Breast epithelium (tissue), 4 donors: ENCODE measurements around the gene GOLGA8B. TPM values are rescaled to one million over a fixed set of nuclear protein-coding genes. Genes with fewer than 3 reads are reported as not detected.

ENCODE experiments used
- DNase-seq, 2 donors: peaks; one replicate each; pipeline ENCODE4 v3.0.0-alpha.2; 2019; ENCODE audit warnings: low spot score in 2 of 2
- H3K27ac ChIP-seq, 2 donors: fragments of 200-600 bp; sonication (generic) in 1 of 2; one replicate each; pipeline ENCODE4 v1.5.1; 2016 to 2019; ENCODE audit warnings: mild to moderate bottlenecking in 1 of 2
- H3K27me3 ChIP-seq, 2 donors: fragments of 200-600 bp; sonication (generic) in 1 of 2; one replicate each; pipeline versions ENCODE4 v1.5.1 to v1.6.0; 2017 to 2019; ENCODE audit warnings: control low read depth in 1 of 2, mild to moderate bottlenecking in 1 of 2
- H3K36me3 ChIP-seq: fragments of 200-600 bp; one replicate; pipeline ENCODE4 v1.5.1; 2019
- H3K4me1 ChIP-seq, 2 donors: fragments of 200-600 bp; sonication (generic); one replicate each; pipeline ENCODE4 v1.5.1; 2016 to 2019; ENCODE audit warnings: control low read depth in 1 of 2
- H3K4me3 ChIP-seq, 3 donors: fragments of 200-600 bp; sonication (generic); 1 replicate in 2 of 3; 2 replicates in 1 of 3; pipeline ENCODE4 v1.5.1; 2016 to 2019; ENCODE audit warnings: mild to moderate bottlenecking in 3 of 3, moderate library complexity in 2 of 3
- H3K9me3 ChIP-seq, 2 donors: fragments of 200-600 bp; sonication (generic) in 1 of 2; one replicate each; pipeline ENCODE4 v1.5.1; 2016 to 2019; ENCODE audit warnings: control low read depth in 1 of 2
- POLR2A ChIP-seq: fragments of 450-650 bp; IDR thresholded peaks from one replicate; pipeline ENCODE4 v1.6.1; 2016; ENCODE audit warnings: antibody characterized with exemption, mild to moderate bottlenecking, moderate library complexity
- POLR2AphosphoS5 ChIP-seq, 3 donors: sonication (generic); formaldehyde crosslinking; IDR thresholded peaks; one replicate each; pipeline ENCODE4 v1.6.1; 2017; ENCODE audit warnings: antibody characterized with exemption in 3 of 3
- intact Hi-C: fragments of 100-400 bp; cut with DNase I; formaldehyde crosslinking; loops from one replicate; pipeline ENCODE4 v1.15.1; 2023; ENCODE audit warnings: low total_unique reads
- total RNA-seq, 3 donors: library from RNA; depleted of rRNA; stranded (reverse); fragments of >200 nt; gene quantifications; one replicate each; pipeline ENCODE4 v1.1.0, GENCODE V29; 2016
- TF ChIP-seq, protein P1 (sequence below), 3 donors: fragments of 450-650 bp; IDR thresholded peaks; one replicate each; pipeline ENCODE4 v1.5.1; 2016 to 2017; ENCODE audit warnings: antibody characterized with exemption in 3 of 3, mild to moderate bottlenecking in 3 of 3, moderate library complexity in 3 of 3

Gene GOLGA8B
- total RNA-seq, 3 donors from 2014 or later: 94.4 to 180 (median 131) TPM

GRCh38 chr15:34620814-34621213 lies 37.4 kb upstream of the GOLGA8B start:
- no peaks in the 10 kb centered on the region for H3K9me3 ChIP-seq
- no peak for TF ChIP-seq POLR2AphosphoS5 (IDR thresholded peaks at IDR 0.05)
- TF ChIP-seq, protein P1, sequence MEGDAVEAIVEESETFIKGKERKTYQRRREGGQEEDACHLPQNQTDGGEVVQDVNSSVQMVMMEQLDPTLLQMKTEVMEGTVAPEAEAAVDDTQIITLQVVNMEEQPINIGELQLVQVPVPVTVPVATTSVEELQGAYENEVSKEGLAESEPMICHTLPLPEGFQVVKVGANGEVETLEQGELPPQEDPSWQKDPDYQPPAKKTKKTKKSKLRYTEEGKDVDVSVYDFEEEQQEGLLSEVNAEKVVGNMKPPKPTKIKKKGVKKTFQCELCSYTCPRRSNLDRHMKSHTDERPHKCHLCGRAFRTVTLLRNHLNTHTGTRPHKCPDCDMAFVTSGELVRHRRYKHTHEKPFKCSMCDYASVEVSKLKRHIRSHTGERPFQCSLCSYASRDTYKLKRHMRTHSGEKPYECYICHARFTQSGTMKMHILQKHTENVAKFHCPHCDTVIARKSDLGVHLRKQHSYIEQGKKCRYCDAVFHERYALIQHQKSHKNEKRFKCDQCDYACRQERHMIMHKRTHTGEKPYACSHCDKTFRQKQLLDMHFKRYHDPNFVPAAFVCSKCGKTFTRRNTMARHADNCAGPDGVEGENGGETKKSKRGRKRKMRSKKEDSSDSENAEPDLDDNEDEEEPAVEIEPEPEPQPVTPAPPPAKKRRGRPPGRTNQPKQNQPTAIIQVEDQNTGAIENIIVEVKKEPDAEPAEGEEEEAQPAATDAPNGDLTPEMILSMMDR (IDR thresholded peaks at IDR 0.05): no peak
- TF ChIP-seq POLR2A: no peak
- H3K27ac ChIP-seq: no peak overlapping the region
- H3K4me3 ChIP-seq: no peak overlapping the region
- no peaks in the 10 kb centered on the region for H3K36me3 ChIP-seq
- no peak for DNase-seq
- H3K4me1 ChIP-seq: no peaks in the 10 kb centered on the region
- intact Hi-C loops: no loop called here
- H3K27me3 ChIP-seq: no peaks in the 10 kb centered on the region

GRCh38 chr15:34620142-34620541 lies 36.7 kb upstream of the GOLGA8B start:
- no peak overlapping the region for H3K4me3 ChIP-seq
- no peak overlapping the region for H3K27ac ChIP-seq
- no peaks in the 10 kb centered on the region for H3K9me3 ChIP-seq
- intact Hi-C loops: no loop called here
- no peaks in the 10 kb centered on the region for H3K27me3 ChIP-seq
- no peaks in the 10 kb centered on the region for H3K4me1 ChIP-seq
- TF ChIP-seq, protein P1 (IDR thresholded peaks at IDR 0.05): no peak
- no peak for TF ChIP-seq POLR2A
- TF ChIP-seq POLR2AphosphoS5 (IDR thresholded peaks at IDR 0.05): no peak
- DNase-seq: no peak
- no peaks in the 10 kb centered on the region for H3K36me3 ChIP-seq

- Histone ChIP-seq H3K36me3 (no peaks in the 10 kb centered on the region), H3K27me3 (no peaks in the 10 kb centered on the region), H3K4me3 (no peak overlapping the region), H3K9me3 (no peaks in the 10 kb centered on the region), H3K27ac (no peak overlapping the region), H3K4me1 (no peaks in the 10 kb centered on the region)
- DNase-seq: no peak
- TF ChIP-seq, protein P1 (IDR thresholded peaks at IDR 0.05): no peak
- TF ChIP-seq POLR2AphosphoS5 (IDR thresholded peaks at IDR 0.05) (no peak), POLR2A (no peak)
- intact Hi-C loops: no loop called here
Observed at GRCh38 chr15:34619151-34619550, 35.7 kb upstream of the GOLGA8B start.

GRCh38 chr15:34618073-34618472 lies 34.6 kb upstream of the GOLGA8B start:
- Histone ChIP-seq H3K4me1 (no peaks in the 10 kb centered on the region), H3K27ac (no peak overlapping the region), H3K4me3 (no peak overlapping the region), H3K27me3 (no peaks in the 10 kb centered on the region), H3K9me3 (no peaks in the 10 kb centered on the region), H3K36me3 (no peaks in the 10 kb centered on the region)
- TF ChIP-seq POLR2AphosphoS5 (IDR thresholded peaks at IDR 0.05) (no peak), POLR2A (no peak)
- TF ChIP-seq, protein P1 (IDR thresholded peaks at IDR 0.05): no peak
- no peak for DNase-seq
- intact Hi-C loops: no loop called here

DNA sequence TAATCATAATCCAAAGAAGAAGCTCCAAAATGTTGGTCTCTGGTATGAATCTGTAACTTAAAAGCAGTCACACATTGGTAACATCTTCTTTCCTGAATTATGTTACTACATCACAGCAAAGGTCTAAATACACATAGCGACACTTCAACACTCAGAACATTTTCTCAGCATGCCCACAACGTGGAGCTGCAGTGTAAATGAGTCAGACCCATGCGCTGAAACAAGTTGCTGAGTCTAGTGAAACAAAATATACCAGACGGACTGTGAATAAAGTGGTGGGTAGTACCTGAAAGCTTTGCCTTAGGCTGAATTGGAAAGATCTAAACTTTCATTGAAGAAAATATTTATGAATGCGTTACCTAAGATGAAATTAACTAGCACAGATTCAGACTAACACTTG lies 33.2 kb upstream of the GOLGA8B start:
- H3K4me3 ChIP-seq: no peak overlapping the region
- TF ChIP-seq POLR2AphosphoS5 (IDR thresholded peaks at IDR 0.05) (no peak), POLR2A (no peak)
- TF ChIP-seq, protein P1 (IDR thresholded peaks at IDR 0.05): no peak
- H3K27me3 ChIP-seq: peaks cover 0 to 3% of the 10 kb centered on the region in 2 donors
- H3K27ac ChIP-seq: no peak overlapping the region
- no peak for DNase-seq
- H3K4me1 ChIP-seq: no peaks in the 10 kb centered on the region
- no peaks in the 10 kb centered on the region for H3K36me3 ChIP-seq
- intact Hi-C loops: no loop called here
- H3K9me3 ChIP-seq: no peaks in the 10 kb centered on the region
